ENCODE results near the gene MRPS26.
A peak's percentile ranks its signal among the peaks of the same experiment; 100 is the strongest.
"Not testable (repeated sequence)": the region's sequence is repeated elsewhere in the genome, so short reads cannot be mapped to it uniquely, and the experiment has no call there.

The MRPS26 gene

GRCh38 chr20:3045816-3046676, at the start of gene MRPS26:
MRPS26 (plus strand) TSS chr20:3046052; CDS start chr20:3046069, 17 bp downstream.
- DNase-seq (ENCODE audit: low spot score) = peak; percentile 96

GRCh38 chr20:2998728-2999127, 47.1 kb upstream of the MRPS26 start:
- DNase-seq (ENCODE audit: low spot score) = no peak

GRCh38 chr20:3000852-3001523, 44.9 kb upstream of the MRPS26 start:
- no peak for DNase-seq (ENCODE audit: low spot score)

GRCh38 chr20:3003416-3003815, 42.4 kb upstream of the MRPS26 start:
- DNase-seq (ENCODE audit: low spot score) = no peak

GRCh38 chr20:3010985-3011723, 34.7 kb upstream of the MRPS26 start:
- DNase-seq (ENCODE audit: low spot score) = no peak

GRCh38 chr20:3011752-3012151, 34.1 kb upstream of the MRPS26 start:
- no peak for DNase-seq (ENCODE audit: low spot score)

GRCh38 chr20:3013771-3014170, 32.1 kb upstream of the MRPS26 start:
- no peak for DNase-seq (ENCODE audit: low spot score)

GRCh38 chr20:3014179-3014578, 31.7 kb upstream of the MRPS26 start:
- no peak for DNase-seq (ENCODE audit: low spot score)

- no peak for DNase-seq (ENCODE audit: low spot score)
Measured at GRCh38 chr20:3014662-3015061, 31.2 kb upstream of the MRPS26 start.

- not testable (repeated sequence) for DNase-seq (ENCODE audit: low spot score)
Measured at GRCh38 chr20:3015302-3015701, 30.6 kb upstream of the MRPS26 start.

- DNase-seq (ENCODE audit: low spot score) = no peak
Measured at GRCh38 chr20:3021327-3021726, 24.5 kb upstream of the MRPS26 start.

- no peak for DNase-seq (ENCODE audit: low spot score)
Measured at GRCh38 chr20:3021777-3022176, 24.1 kb upstream of the MRPS26 start.

GRCh38 chr20:3022559-3023490, 23.0 kb upstream of the MRPS26 start:
- not testable (repeated sequence) for DNase-seq (ENCODE audit: low spot score)

GRCh38 chr20:3027987-3028386, 17.9 kb upstream of the MRPS26 start:
- no peak for DNase-seq (ENCODE audit: low spot score)

- DNase-seq (ENCODE audit: low spot score) = no peak
Measured at GRCh38 chr20:3031524-3032147, 14.2 kb upstream of the MRPS26 start.

- DNase-seq (ENCODE audit: low spot score) = no peak
Measured at GRCh38 chr20:3032624-3033023, 13.2 kb upstream of the MRPS26 start.

GRCh38 chr20:3037654-3038053, 8.2 kb upstream of the MRPS26 start:
- no peak for DNase-seq (ENCODE audit: low spot score)

- DNase-seq (ENCODE audit: low spot score) = no peak
Measured at GRCh38 chr20:3038454-3038853, 7.4 kb upstream of the MRPS26 start.

GRCh38 chr20:3039426-3039825, 6.4 kb upstream of the MRPS26 start:
- DNase-seq (ENCODE audit: low spot score) = no peak

GRCh38 chr20:3040086-3040485, 5.8 kb upstream of the MRPS26 start:
- DNase-seq (ENCODE audit: low spot score) = no peak

- no peak for DNase-seq (ENCODE audit: low spot score)
Measured at GRCh38 chr20:3041854-3042409, 3.9 kb upstream of the MRPS26 start.

Data from iPS-NIHi11 (cell line).